ENCODE results near the gene PCYT1A.
"Not testable (repeated sequence)": the region's sequence is repeated elsewhere in the genome, so short reads cannot be mapped to it uniquely, and the experiment has no call there.

The PCYT1A gene

GRCh38 chr3:196189566-196190347 is 97.8 kb downstream of the PCYT1A start:
- no peak for DNase-seq

GRCh38 chr3:196186651-196187573 is 100.6 kb downstream of the PCYT1A start:
- peak; percentile 44 for DNase-seq

- DNase-seq = no peak
Measured at GRCh38 chr3:196184881-196185280, 102.6 kb downstream of the PCYT1A start.

- not testable (repeated sequence) for DNase-seq
Measured at GRCh38 chr3:196184169-196184432, 103.4 kb downstream of the PCYT1A start.

GRCh38 chr3:196181127-196181546 is 106.4 kb downstream of the PCYT1A start:
- no peak for DNase-seq

- DNase-seq = no peak
Measured at GRCh38 chr3:196180346-196180745, 107.2 kb downstream of the PCYT1A start.
